Peyer's patch (tissue), 4 donors: Measurements from ENCODE around the gene CFHR5.

Experiments
- POLR2A ChIP-seq, 2 donors: fragments of 450-650 bp; IDR thresholded peaks; one replicate each; pipeline ENCODE4 v1.5.1; 2017; ENCODE audit warnings: antibody characterized with exemption in 2 of 2, mild to moderate bottlenecking in 2 of 2, moderate library complexity in 2 of 2
- TF ChIP-seq, protein P1 (sequence below), 6 experiments: fragments of 450-650 bp in 4 of 6; fragments of 200-600 bp in 2 of 6; sonication (generic) in 1 of 6; IDR thresholded peaks; one replicate each; pipeline ENCODE4 v1.5.1; 2017 to 2019; ENCODE audit warnings: antibody characterized with exemption in 6 of 6, mild to moderate bottlenecking in 3 of 6, moderate library complexity in 1 of 6

DNA sequence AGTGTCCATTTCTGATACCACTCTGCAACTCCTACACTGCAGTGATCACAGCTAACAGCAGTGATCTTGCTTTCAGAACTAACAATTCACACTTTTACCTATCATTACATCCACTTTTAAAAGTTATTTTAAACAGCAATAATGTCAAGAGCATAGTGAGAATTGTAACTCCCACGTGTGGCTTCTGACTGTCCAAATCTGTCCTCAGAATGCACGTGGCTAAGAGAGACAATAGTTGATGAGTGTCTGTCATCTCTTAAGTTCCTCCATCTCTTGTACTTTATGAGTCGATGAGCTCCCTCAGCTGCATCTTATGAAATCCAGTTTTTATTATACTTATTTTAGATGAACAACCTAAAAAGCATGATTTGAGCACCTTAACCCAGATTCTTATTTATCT, 16.5 kb upstream of the CFHR5 start:
- TF ChIP-seq POLR2A (IDR thresholded peaks at IDR 0.05) = no peak
- TF ChIP-seq, protein P1, sequence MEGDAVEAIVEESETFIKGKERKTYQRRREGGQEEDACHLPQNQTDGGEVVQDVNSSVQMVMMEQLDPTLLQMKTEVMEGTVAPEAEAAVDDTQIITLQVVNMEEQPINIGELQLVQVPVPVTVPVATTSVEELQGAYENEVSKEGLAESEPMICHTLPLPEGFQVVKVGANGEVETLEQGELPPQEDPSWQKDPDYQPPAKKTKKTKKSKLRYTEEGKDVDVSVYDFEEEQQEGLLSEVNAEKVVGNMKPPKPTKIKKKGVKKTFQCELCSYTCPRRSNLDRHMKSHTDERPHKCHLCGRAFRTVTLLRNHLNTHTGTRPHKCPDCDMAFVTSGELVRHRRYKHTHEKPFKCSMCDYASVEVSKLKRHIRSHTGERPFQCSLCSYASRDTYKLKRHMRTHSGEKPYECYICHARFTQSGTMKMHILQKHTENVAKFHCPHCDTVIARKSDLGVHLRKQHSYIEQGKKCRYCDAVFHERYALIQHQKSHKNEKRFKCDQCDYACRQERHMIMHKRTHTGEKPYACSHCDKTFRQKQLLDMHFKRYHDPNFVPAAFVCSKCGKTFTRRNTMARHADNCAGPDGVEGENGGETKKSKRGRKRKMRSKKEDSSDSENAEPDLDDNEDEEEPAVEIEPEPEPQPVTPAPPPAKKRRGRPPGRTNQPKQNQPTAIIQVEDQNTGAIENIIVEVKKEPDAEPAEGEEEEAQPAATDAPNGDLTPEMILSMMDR (IDR thresholded peaks at IDR 0.05) = no peak
